Thyroid gland (tissue), 4 donors: Measurements from ENCODE around the gene TECPR2.

Experiments
- POLR2A ChIP-seq, 2 donors: fragments of 450-650 bp; IDR thresholded peaks; one replicate each; pipeline ENCODE4 v1.6.1; 2017; ENCODE audit warnings: antibody characterized with exemption in 2 of 2, mild to moderate bottlenecking in 2 of 2, moderate library complexity in 1 of 2
- TF ChIP-seq, protein P1 (sequence below), 6 experiments: fragments of 200-600 bp in 3 of 6; fragments of 450-650 bp in 3 of 6; sonication (generic) in 3 of 6; IDR thresholded peaks; one replicate each; pipeline ENCODE4 v1.5.1; 2016 to 2019; ENCODE audit warnings: antibody characterized with exemption in 6 of 6, mild to moderate bottlenecking in 2 of 6, inconsistent platforms in 1 of 6, moderate library complexity in 1 of 6

DNA sequence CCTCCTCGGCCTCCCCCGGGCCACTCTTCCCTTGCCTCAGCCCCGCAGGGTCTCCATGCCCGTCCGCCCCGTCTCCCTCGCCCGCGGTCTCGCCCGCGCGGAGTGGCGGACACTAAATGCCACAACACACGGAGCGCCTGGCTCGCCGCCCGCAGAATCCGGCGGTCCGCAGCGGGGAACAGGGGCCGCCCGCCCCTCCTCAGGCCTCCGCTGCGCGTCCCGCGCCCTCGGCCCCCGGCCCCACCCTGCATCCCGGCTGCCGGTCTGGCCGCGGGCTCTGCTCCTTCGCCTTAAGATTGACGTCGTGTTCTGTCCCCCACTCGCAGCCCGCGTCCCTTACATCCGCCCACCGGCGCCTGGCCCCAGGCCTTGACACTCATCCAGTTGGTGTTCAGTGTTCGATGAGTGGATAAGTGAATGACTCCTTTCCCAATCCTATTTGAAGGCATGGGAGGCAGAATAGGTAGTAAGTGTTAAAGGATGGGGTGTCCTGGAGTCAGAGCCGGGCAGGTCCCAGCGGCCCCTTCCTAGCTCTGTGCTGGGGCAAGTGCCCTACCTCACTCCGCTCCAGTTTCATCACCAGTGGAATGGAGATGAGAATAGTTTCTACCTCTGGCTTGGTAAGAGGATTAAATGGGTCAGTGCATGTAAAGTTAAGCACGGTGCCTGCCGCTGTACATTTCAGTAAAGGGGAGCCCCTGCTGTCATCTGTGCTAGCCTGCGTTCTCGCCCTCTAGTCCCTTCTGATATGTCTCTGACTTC is 622 bp downstream of the TECPR2 start:
- TF ChIP-seq, protein P1, sequence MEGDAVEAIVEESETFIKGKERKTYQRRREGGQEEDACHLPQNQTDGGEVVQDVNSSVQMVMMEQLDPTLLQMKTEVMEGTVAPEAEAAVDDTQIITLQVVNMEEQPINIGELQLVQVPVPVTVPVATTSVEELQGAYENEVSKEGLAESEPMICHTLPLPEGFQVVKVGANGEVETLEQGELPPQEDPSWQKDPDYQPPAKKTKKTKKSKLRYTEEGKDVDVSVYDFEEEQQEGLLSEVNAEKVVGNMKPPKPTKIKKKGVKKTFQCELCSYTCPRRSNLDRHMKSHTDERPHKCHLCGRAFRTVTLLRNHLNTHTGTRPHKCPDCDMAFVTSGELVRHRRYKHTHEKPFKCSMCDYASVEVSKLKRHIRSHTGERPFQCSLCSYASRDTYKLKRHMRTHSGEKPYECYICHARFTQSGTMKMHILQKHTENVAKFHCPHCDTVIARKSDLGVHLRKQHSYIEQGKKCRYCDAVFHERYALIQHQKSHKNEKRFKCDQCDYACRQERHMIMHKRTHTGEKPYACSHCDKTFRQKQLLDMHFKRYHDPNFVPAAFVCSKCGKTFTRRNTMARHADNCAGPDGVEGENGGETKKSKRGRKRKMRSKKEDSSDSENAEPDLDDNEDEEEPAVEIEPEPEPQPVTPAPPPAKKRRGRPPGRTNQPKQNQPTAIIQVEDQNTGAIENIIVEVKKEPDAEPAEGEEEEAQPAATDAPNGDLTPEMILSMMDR (IDR thresholded peaks at IDR 0.05) = no peak
- no peak for TF ChIP-seq POLR2A (IDR thresholded peaks at IDR 0.05)
